HuH-7.5 (cell line): Measurements from ENCODE around the gene HMGCL.
"Not testable (repeated sequence)": the region's sequence is repeated elsewhere in the genome, so short reads cannot be mapped to it uniquely, and the experiment has no call there.

ENCODE experiments used
- DNase-seq: peaks from one replicate; pipeline ENCODE4 v3.0.0; 2011; ENCODE audit warnings: low spot score

Gene HMGCL

DNA sequence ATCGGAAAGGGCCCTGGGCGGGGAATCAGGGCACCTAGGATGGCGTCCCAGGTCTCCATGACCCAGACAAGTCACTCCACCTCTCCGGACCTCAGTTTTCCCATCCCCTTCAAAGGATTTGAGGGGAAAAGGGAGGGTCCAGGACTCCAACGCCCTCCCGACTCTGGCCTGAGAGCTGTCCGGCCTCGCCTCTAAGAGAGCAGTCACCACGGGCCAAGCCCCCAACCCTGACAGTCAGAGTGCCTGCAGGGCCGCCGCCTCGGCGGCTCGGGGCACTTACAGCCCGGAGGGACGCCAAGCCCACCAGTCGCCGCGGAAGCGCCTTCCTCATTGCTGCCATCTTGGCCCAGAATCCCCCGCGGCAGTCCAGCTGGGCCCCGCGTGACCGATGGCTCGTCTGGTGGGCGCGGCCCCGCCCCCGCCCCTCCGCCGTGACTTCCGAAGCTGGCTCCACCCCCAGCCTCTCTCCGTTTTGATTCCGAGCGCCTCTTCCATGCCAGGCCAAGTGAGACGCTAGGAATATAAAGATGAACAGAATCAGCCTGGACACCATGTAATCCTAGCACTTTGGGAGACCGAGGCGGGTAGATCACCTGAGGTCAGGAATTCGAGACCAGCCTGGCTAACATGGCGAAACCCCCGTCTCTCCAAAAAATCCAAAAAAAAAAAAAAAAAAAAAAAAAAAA is at the start of gene HMGCL:
TSS of gene HMGCL (minus strand) at position 354 of the 686 bp plus-strand sequence. CDS start at position 340, 14 bp downstream.
- DNase-seq, result peak; percentile 81

- no peak for DNase-seq
Measured at GRCh38 chr1:23872421-23872820, 47.2 kb upstream of the HMGCL start.

DNA sequence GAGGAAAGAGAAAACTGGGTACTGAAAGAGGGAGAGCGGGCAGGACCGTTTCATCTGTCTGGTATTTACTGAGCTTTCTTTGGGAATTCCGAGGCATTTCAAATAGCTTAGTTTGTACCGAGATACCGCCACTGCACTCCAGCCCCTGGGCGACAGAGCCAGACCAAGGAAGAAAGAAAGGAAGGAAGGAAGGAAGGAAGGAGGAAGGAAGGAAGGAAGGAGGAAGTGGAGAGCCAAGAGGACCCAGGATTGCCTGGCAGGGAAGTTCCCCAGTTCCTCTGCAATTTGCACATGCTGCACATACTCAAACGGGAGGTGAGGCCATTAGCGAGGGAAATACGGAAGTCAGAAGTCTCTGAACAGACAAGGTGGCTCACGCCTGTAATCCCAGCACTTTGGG is 43.8 kb upstream of the HMGCL start:
- DNase-seq, result no peak

- peak; percentile 51 for DNase-seq
Measured at GRCh38 chr1:23868557-23869016, 43.4 kb upstream of the HMGCL start.

DNA sequence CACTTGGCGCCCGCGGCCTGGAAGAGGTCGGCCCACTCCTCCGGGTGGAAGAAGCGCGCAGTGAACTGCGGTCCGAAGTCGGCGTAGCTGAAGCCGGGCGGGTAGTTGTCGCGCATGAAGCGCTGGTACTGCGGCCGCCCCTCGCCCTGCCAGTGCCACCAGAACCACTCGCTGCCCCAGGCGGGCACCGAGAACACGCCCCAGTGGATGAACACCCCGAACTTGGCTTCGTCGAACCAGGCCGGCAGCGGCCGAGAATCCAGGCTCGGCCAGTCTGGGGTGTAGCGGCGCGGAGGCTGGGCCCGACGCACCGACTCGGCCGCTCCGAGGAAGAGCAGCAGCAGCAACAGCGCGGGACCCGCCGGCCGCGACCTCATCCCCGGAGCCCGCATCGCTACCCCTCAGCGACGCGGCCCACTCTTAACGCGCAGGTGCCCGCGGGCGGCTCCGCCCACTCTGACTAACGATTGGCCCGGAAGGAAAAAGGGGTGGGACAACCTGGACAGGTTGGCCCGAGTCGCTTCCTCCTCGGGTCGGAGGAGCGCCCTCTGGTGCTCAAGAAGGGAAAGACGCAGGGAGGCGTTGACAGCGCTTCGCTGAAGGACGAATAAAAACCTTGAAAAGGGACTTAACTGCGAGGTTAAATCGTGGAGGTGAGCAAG is 42.8 kb upstream of the HMGCL start, which contains the start of gene FUCA1:
TSS of gene FUCA1 (minus strand) at position 396 of the 662 bp plus-strand sequence. CDS start at position 392, 4 bp downstream.
- DNase-seq, result peak; percentile 94

DNA sequence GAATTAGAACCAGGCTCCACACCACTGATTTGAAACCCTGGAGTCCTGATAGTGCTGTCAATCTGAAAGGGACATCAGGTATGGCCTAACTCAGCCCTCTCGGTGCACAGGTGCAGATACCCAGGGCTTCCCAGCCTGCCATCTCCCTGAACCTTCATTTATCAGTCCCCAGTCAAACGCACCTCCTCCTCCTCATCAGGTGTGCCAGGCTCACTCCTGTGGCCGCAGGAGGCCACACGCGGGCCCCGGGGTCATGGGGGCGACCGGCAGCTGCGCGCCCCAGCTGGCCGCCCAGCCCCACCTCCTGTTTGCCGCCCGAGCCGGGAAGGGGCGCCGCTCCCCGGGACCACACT is 42.3 kb upstream of the HMGCL start:
- DNase-seq, result peak; percentile 28

- no peak for DNase-seq
Measured at GRCh38 chr1:23865543-23865930, 40.3 kb upstream of the HMGCL start.

DNA sequence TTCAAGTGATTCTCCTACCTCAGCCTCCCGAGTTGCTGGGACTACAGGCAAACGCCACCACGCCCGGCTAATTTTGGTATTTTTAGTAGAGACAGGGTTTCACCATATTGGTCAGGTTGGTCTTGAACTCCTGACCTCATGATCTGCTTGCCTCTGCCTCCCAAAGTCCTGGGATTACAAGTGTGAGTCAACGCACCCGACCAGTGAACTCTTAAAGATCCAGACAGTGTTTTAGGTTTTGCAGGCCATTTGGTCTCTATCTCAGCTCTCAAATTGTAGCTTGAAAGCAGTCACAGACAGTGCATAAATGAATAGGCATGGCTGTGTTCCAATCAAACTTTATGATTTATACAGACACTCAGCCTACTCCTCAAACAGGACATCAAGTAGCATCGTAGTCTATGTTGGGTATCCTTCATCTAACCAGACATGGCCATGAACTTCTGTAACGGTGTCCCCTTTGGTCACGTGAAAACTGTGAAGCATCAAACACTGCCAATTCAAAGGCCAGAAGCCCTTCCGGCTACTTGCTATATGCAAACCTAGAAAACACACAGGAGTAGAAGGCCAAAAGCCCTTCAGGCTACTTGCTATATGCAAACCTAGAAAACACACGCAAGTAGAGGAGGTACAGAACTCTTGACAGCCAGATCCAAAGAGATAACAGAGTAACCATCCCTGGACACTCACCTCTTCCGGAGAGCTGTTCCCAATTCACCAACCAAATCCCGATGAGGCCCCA is 39.7 kb upstream of the HMGCL start:
- no peak for DNase-seq

DNA sequence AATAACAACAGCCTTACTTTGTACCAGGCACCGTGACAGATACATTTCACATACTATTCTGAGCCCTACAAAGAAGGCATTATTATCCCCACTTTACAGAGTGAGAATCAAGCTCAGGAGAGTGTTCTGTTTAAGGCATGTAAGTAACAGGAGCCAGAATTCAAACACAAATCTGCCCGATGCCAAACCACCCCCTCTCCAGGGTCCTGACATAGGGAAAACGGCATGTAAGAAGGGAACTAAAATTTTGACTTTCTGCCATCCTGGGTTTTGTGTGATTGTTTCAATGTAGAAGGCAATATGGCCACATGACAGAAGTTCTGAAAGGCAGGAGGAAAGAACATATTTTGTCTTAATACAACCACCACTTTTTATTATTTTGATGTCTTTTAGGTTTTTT is 37.4 kb upstream of the HMGCL start:
- no peak for DNase-seq

- DNase-seq, result no peak
Measured at GRCh38 chr1:23854568-23854967, 29.3 kb upstream of the HMGCL start.

- not testable (repeated sequence) for DNase-seq
Measured at GRCh38 chr1:23853124-23853523, 27.9 kb upstream of the HMGCL start.

GRCh38 chr1:23851406-23851805 is 26.2 kb upstream of the HMGCL start:
- not testable (repeated sequence) for DNase-seq

GRCh38 chr1:23848673-23849616 is 23.7 kb upstream of the HMGCL start:
- no peak for DNase-seq

DNA sequence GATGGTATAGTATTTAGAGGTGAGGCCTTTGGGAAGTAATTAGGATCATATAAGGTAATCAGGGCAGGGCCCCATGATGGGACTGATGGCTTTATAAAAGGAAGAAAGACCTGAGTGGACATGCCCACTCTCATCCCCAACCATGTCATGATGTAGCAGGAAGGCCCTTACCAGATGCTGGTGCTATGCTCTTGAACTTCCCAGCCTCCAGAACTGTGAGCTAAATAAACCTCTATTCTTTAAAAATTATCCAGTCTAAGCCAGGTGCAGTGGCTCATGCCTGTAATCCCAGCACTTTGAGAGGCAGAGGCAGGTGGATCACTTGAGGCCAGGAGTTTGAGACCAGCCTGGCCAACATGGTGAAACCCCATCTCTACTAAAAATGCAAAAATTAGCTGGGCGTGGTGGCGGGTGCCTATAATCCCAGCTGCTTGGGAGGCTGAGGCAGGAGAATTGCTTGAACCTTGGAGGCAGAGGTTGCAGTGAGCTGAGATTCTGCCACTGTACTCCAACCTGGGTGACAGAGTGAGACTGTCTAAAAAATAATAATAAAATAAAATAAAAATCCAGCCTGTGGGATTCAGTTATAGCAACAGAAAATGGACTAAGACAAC is 22.4 kb upstream of the HMGCL start:
- DNase-seq, result not testable (repeated sequence)

GRCh38 chr1:23845163-23845562 is 19.9 kb upstream of the HMGCL start:
- DNase-seq, result no peak

- no peak for DNase-seq
Measured at GRCh38 chr1:23843644-23844043, 18.4 kb upstream of the HMGCL start.

DNA sequence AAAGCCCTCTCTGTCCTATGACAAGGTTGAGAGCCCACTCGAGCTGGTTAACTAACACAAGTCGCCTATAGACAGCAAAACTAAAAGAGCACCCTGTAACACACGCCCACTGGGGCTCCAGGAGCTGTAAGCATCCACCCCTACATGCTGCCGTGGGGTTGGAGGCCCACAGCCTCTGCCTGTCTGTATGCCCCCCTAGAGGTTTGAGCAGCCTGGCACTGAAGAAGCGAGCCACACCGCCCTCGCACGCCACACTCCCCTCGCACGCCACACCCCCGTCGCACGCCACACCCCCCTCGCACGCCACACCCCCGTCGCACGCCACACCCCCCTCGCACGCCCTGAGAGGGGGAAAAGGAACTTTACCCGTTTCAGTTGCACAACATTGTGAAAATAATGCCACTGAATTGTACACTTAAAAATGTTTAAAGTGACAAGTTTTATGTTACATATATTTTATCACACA is 13.2 kb upstream of the HMGCL start:
- peak; percentile 51 for DNase-seq

DNA sequence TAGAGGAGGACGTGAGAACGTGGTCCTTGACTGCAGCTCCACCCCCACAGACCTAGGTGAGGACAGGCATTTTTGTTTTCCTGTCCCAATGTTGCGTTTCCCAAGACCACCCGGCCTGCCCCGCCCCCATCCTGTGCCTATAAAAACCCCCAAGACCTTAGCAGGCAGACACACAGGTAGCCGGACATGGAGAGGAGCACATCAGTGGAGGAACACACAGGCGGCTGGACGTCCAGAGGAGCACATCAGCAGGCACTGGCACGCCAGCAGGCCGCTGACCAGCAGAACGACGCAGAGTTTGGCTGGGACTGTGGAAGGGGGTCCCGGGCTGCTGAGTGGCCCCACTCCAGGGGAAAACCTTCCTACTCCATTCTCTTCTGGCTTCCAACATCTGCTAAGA is 12.7 kb upstream of the HMGCL start:
- DNase-seq, result no peak

- no peak for DNase-seq
Measured at GRCh38 chr1:23836037-23836436, 10.8 kb upstream of the HMGCL start.

DNA sequence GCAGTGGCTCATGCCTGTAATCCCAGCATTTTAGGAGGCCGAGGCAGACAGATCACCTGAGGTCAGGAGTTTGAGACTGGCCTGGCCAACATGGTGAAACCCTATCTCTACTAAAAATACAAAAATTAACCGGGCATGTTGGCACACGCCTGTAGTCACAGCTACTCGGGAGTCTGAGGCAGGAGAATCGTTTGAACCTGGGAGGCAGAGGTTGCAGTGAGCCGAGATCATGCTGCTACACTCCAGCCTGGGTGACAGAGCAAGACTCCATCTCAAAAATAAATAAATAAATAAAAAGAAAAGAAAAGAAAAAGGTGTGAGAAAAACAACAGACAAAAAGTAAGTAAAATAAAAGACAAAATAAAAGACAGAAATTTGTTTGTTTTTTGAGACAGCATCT is 8.9 kb upstream of the HMGCL start:
- DNase-seq, result not testable (repeated sequence)

GRCh38 chr1:23827717-23828116 is 2.5 kb upstream of the HMGCL start:
- no peak for DNase-seq
